GM12872 (cell line): ENCODE results near the gene DCST2.

ENCODE experiments used
- CTCF ChIP-seq: IDR thresholded peaks from 3 replicates; pipeline ENCODE4 v1.5.1; 2011; ENCODE audit warnings: low read depth, mild to moderate bottlenecking, low read length, moderate library complexity; ENCODE audit not compliant: insufficient read depth

DCST2 gene

DNA sequence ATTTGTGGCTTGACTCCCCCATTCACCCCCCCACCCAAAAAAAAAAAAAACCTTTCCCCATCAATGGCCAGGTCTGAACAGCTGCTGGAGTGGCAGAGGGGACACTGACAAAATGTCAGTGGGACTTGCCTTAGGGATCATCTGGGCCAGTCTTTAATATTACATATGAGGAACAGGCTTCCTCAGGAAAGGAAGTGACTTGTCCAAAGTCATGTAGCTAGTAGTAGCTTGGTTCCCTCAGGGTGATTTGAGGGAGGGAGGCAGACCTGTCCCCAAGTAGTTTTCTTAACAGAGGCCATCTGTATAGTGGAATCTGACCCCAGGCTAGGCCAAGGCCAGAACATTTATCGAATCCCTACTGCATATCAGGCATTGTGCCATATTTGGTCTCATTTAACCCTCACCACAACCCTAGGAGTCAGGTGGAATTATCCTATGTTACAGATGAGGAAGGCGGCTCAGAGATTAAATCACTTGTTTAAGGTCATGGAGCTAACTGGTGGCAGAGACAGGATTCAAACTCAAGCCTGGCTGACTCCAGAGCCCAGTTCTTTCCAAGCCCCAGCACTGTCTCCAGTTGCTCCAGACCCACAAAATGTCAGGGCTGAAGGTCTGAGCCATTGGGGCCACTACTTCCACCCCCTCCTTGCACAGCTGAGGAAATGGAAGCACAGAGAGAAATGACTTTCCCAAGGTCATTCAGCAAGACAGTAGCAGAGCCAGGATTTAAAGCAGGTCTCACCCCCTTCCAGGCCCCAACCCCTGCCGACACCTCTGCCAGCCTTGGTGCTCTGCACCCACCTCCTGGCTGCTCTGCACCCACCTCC lies 20.6 kb downstream of the DCST2 start:
- no peak for TF ChIP-seq CTCF

- no peak for TF ChIP-seq CTCF
These were observed 21.5 kb downstream of the DCST2 start for GRCh38 chr1:155012026-155012546.

DNA sequence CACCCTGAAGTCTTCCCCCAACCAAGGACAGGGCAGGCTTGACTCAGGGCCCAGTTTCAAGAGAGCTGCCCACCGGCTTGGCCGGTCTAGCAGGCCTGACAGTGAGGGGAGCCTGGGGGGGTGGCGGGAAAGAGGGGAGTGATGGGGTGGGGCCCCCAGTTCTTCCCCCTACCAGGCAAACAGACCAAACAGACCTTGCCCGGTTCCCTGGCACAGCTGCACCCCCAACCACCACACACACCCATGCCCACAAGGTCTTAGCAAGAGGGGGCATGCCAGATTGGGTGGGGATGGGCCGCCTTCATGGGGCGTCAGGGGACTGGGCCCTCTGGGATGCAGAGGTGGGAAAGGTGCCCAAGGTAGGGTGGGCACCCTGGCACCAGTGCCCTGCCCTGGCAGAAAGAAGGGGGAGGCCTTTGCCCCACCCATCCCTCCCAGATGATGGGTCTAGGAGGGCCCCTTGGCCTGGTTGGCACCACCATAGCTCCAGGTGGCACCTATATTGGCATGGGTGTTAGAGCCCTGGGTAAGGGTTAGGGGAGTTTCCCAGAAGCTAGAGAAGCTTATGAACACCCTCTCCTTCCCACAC lies 22.1 kb downstream of the DCST2 start:
- TF ChIP-seq CTCF, result no peak

DNA sequence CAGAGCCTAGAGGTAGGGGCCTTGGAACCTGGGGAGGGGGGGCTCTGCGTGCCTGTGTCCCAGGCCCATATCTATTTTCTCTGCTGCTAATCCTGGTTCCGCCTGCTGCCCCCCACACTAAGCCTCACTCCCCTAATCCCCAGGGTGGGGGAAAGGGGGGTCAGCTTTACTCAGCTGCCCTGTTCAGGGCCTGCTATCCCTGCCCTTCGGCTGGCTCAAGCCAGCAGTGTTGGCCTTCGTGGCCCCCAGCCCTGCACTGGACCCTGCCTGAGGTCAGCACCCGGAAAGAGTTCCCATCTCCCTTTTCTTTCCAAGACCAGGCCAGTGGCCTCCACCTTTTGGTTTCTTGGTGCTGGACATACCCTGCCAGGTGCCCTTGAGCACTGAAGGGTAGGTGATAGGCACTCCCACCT lies 22.6 kb downstream of the DCST2 start:
- no peak for TF ChIP-seq CTCF

GRCh38 chr1:155010211-155010918 lies 23.2 kb downstream of the DCST2 start:
- no peak for TF ChIP-seq CTCF

GRCh38 chr1:155009742-155010141 lies 23.8 kb downstream of the DCST2 start:
- TF ChIP-seq CTCF, result no peak

DNA sequence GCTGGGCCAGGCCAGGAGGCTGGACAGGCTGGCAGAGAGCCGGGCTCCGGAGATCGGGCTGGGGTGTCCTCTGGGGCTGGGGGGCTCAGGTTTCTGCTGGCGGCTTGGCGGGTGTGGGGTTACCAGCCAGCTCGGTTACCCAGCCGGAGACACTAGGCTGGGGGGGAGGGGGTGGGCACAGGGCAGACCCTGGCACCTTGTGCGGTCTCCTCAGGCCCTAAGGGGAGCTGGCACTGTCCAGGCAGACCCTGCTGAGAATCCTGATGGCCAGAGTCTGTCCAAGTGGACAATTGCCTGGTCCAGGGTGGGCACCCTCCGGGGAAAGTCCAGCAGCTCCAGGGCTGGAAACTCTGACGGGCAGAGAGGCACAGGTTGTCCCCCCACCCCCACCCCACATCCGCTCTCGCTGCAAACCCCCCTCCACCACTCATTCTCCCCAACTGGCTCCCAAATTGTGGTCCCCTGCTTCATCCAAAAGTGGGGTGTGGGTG lies 24.3 kb downstream of the DCST2 start:
- TF ChIP-seq CTCF, result no peak
